ENCODE measurements around the gene LEP.

Gene LEP

DNA sequence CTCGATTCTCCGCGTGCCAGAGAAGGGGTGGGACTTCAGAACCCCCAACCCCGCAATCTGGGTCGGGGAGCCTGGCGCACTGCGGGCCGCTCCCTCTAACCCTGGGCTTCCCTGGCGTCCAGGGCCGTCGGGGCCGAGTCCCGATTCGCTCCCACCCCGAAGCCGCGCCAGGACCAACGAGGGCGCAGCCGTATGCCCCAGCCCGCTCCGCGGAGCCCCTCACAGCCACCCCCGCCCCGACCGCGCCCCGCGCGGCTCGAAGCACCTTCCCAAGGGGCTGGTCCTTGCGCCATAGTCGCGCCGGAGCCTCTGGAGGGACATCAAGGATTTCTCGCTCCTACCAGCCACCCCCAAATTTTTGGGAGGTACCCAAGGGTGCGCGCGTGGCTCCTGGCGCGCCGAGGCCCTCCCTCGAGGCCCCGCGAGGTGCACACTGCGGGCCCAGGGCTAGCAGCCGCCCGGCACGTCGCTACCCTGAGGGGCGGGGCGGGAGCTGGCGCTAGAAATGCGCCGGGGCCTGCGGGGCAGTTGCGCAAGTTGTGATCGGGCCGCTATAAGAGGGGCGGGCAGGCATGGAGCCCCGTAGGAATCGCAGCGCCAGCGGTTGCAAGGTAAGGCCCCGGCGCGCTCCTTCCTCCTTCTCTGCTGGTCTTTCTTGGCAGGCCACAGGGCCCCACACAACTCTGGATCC, at the start of gene LEP:
TSS of gene LEP (plus strand) at position 583 of the 691 bp plus-strand sequence. CDS start 10,741 bp downstream, outside the sequence.
- no peak for DNase-seq

DNA sequence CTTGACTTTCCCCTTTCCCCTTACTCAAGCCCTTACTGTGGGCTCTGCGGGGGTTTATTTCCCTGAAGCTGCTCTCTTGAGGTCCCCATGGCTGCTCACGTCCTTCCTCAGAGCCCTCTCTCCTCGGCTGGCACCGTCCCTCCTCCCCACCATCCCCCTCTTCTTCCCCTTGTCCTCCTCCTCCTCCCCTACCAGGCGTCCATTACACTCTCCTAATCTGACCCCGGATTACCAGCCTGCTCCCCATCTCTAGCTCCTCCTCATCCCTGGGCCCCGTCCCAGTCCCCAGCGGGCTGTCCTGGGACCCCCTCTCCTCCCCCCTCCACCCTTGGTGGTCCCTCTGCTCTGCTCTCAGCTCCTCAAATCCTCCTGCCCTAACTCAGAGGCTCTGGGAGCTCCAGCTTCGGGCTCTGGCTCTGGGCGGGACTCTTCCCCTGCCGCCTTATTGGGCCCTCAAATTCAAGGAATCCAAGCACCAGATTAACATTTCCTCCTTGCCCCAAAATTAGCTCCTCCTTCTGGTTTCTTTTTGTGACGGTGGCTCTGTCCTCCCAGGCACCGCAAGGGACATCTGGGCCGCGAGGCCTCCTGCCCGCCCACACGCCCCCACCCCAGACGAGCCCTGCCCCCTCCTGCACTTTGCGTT, 48.5 kb upstream of the LEP start:
- no peak for DNase-seq

DNA sequence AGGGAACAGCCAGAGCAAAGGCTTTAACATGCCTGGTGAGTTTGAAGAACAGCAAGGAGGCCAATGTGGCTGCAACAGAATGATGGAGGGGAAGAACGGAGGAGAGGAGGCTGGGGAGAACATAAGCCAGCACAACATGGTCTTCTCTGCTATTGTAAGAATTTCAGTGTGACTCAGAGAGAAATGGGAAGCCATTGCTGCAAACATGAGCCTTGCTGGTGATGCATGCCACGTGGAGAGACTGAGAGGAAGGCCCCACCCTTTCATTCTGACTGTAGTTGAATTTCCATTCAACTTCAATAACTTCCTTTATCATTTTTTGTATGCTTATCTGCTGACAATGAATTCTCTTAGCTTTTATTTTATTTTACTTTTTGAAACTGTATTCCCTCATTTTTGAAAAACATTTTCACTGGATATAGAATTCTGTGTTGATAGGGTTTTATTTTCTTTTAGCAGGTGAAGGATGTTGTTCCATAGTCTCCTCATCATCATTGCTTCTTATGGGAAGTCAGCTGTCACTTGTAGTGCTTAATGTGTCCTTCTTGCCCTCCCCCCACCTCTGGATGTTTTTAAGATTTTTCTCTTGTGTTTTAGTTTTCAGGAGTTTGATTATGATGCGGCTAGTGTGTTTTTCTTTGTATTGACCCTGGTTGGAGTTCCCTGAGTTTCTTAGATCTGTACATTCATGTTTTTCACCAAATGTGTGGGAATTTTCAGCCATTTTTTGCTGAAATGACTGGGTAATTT, 46.4 kb upstream of the LEP start:
- no peak for DNase-seq

DNA sequence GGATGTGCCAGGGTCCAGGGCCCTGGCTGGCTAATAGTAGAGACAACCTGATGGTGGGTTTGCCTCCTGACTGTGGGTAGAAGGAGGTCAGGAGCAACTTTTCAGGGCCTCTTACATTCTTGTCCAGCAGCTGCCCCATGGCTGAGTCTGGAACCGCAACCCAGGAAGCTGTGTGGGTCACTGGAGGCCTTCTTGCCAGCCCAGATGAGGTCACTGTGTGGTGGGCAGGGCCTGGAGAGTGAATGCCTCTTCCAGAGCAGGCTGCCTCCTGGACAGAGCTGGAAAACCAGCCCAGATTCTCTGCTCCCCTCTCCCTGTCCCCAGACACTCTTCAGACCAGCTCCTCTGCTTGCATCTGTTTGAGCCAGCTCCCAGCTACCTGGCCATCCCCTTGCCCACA, 43.5 kb upstream of the LEP start:
- DNase-seq = no peak

DNA sequence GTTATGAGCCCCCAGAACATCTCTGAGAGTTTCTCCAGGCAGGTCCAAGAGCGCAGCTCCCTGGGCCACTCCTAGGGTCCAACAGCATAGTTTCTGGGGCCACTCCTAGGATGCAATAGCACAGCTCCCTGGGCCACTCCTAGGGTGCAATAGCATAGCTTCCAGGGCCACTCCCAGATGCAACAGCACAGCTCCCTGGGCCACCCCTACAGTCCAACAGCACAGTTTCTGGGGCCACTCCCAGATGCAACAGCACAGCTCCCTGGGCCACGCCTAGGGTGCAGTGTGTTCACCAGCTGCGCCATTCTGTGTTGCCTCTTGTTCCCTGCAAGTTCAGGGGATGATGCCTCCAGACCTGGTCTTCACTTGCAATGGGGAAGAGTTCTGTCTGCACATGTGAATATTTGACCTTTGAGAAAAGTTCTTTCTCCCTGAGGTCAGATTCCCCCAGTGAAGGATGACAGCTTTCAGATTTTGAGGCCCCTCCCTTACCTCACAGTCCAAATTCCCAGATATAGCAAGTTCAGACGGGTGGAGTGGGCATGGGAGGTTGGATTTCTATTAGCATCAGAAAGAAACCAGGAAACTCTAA, 43.0 kb upstream of the LEP start:
- DNase-seq = no peak

DNA sequence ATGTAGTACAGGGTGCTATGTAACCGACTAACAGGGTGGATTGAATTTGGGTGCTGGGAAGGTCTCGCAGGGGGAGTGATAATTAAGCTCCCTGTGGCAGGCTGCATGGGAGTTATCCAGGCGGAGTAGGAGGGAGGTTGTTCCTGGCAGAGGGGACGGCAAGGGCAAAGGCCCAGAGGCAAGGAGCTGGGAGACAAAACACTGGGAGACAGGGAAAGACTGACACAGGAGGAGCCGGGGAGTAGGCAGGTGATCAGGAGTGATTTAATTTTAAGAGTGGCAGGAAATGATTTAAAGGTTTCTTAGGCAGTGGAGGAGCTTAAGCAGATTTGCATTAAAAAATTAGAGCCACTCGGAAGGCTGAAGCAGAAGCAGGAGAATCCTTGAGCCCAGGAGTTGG, 40.7 kb upstream of the LEP start:
- no peak for DNase-seq

DNA sequence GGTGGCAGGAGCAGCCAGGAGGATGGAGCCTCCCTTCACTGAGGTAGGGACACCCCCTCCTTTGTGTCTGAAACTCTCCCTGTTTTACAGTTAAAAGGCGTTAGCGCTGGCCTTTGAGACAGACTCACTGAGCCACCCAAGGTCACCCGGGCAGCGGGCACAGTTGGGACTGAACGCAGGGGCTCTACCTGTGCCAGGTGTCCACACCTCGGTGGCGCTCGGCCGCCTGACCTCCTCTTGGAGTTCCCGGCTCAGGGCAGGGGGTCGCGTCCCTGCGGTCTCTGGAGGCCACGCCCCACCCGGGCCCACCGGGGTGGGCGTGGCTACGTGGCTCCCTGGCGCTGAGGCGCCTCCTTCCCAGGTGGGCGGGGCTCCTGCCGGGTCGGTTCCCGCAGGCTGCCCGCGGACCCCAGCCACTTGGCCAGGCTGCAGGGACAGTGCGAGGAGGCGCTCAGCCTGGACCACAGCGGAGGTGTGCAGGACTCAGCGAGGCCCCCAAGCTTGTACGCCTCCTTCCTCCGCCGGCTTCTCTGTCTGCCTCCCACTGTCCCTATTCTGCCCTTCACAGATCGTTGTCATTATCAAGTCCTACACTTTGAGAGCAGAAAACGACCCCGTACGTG, 39.9 kb upstream of the LEP start:
- DNase-seq = no peak

DNA sequence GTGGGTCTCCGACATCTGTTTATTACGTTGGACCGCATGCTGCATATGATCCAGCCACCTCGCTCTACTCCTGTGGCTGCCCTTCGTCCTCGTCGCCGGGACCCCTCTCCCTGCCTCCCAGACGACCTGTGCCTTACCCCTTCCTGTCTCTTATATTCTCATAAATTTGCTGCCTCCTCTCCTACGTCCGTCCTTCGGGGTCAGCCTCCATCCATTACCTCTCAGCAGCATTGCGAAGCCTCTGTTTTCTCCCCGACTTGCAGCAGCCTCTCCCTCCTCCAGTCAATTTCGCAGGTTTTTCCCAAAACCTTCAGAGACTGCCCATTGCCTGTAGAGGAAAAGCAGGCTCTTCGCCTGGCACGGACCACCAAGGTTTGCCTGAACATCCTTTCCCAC, 39.4 kb upstream of the LEP start:
- no peak for DNase-seq

DNA sequence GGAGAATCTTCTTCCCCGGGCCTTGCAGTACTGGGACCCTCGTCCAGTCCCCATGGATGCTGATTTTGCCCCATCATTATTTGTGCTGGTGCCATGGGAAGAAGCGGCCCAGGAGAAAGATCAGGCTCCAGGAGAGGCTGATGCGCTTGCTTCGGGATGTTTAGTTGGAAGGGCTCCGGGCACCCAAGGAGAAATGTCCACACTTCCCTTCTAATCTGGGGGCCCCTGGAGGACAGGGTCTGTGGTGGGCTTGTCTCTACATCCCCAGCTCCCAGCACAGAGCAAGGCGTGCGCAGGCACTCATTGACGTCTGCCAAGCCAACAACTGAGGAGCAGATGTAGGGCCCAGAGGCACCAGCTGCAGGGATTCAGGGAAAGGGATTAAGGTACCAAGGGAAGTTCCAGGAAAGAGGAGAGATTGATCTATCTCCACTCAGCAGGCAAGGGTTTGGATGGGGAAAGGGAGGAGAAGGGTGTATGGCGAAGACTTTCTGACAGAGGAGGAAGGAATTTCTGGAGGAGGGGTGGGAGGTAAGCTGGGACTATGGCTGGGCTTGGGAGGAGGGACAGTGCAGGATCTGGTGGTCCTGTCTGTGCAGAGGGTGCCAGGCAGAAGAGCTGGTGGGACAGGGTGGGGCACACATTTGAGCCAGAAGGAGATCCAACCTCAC, 38.7 kb upstream of the LEP start:
- DNase-seq = no peak

DNA sequence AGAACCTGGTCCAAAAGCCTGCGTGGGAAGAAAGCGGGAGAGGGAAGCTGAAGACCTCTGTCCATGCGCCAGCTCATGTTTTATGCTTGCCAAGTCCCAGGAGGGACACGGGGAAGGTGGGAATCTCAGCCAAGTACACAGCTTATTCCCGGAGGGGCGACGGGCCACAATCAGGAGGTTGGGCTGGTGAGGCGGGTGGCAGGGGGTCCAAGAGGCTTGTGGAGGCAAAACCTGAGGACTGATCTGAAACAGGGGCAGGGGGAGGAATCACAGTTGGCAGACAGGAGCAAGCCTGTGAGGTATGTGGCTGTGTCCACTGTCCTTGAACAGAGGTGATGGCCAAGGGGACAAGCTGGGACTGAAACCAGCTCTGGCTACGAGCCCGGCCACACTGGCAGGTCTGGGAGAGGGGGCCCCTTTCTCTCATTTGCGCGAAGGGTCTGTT, 38.0 kb upstream of the LEP start:
- DNase-seq = no peak

DNA sequence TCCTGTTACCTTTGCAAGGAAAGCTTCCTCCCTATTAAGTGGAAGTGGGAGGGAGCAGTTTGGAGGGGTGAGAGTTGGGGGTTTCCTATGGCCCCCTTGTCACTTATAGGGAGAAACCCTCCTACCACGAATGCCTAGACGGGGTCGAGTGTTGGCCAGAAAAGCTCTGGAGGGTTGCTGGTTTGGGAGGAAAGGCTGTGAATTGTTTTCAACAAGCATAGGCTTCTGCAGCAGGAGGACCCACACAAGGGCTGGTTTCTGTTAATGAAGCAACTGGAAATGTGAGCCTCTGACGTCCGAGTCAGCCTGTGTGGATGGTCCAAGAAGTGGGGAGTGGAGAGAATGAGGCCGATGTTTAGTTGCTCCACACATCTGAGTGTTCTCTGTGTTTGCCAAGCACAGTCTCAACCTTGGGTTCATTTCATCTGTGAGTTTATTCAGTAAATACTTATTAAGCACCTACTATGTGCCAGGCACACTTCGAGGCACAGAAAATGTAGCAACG, 37.3 kb upstream of the LEP start:
- no peak for DNase-seq

DNA sequence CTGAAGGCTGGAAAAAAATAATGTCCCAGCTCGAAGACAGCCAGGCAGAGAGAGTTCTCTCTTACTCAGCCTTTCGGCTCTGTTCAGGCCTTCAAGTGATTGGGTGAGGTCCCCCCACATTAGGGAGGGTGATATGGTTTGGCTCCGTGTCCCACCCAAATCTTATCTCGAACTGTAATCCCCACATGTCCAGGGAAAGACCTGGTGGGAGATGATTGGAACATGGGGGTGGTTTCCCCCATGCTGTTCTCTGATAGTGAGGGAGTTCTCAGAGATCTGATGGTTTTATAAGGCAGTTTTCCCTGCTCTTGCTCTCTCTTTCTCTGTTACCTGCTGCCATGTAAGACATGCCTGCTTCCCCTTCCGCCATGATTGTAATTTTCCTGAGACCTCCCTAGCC, 36.6 kb upstream of the LEP start:
- DNase-seq = no peak

DNA sequence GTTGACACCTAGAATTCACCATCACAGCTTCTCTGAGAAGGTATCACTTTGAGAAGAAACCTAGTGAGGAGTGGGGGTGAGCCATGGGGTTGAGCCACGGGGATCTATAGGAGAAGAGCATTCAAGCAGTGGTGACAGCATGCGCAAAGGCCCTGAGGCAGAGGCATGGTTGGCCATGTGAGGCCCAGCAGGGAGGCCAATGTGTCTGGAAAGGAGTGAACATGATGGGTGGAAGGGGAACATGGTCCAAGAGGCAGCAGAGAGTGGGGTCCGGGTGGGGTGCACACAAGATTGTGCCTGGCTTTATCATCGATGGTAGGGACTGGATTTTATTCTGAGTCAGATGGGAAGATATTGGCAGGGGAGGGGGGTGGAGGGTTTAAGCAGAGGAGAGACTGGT, 36.0 kb upstream of the LEP start:
- no peak for DNase-seq

DNA sequence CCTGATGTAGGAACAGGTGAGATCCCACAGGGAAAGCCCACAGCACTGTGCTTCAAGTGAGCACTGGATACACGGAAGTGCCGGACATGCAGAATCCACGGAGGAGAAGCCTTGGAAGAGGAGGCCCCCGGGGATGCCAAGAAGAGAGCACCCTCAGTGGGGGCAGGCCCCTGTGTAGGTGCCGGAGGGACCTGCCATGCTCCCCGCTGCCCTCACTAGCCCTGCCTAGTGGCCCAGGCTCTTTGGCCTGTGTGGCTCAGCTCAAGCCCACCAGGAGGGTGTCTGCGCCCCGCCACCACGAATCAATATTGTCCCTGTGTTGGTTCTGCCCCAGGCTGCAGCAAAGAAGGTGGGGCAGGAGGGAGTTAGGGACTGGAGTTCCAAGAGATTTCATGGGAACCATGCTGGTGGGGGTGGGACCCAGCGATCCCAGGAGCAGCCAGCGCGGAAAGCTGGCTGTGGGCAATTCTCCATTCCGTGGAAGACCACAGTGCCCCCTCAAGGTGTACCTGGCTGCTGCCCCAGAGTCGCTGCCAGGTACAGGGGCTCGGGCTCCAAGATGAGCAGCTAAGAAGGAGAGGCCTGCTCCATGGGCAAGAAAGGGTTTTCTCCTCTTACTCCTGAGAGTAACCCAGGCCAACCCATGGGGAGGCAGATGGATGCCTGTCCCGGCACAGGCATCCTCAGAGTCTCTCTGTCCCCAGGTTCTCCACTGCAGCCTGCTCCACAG, 34.9 kb upstream of the LEP start:
- no peak for DNase-seq

DNA sequence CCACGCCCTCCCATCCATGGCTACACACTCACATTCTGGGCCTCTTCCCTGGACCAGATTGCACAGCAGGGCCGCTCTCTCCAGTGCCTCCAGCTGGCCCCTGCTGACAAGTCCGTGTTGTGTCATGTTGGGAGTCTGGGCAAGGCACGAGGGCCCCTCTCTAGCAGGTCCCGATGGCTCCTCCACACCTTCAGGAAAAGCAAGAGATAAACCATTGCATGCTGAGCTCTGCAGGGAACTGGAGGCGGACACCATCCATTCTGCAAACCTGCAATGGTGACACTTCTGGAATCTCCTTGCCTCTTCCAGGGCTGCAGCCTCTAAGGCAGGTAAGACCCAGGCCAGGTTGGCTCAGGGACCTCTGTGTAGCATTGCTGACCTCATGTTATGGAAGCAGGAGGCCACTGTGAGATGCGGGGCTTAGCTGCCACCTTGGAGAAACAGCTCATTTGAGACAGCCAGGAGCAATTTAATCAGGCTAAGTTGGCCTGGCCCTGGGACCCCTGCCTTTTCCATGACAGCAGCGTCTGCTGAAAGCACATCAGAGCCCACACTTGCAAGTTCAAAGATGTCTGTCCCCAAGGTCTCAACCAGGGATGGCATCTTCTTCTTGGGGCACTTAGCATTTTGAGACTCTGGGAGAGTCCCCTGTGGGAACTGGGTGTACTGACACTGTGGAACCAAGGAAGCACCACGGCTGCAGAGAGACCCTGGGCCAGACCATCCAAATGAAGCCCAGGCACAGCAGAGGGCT, 34.2 kb upstream of the LEP start:
- no peak for DNase-seq

DNA sequence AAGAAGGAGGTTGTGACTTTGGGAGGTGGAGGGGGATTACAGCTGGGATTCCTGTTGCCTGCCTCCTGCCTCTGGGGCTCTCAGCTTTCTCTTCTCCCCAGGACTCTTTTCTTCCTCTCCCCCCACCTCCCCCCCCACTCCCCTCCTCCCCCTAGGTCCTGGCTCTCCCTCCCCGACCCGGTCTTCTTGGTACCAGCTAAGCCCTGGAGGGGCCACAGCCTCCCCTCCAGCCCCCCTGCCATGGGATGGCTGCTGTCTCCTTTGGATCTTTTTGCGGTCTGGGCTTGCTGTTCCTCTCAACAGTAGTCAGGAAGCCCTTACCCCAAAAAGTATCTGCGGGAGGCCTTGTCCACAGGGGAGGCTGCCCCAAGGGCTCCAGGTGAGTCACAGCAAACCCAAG, 33.5 kb upstream of the LEP start:
- DNase-seq = no peak

DNA sequence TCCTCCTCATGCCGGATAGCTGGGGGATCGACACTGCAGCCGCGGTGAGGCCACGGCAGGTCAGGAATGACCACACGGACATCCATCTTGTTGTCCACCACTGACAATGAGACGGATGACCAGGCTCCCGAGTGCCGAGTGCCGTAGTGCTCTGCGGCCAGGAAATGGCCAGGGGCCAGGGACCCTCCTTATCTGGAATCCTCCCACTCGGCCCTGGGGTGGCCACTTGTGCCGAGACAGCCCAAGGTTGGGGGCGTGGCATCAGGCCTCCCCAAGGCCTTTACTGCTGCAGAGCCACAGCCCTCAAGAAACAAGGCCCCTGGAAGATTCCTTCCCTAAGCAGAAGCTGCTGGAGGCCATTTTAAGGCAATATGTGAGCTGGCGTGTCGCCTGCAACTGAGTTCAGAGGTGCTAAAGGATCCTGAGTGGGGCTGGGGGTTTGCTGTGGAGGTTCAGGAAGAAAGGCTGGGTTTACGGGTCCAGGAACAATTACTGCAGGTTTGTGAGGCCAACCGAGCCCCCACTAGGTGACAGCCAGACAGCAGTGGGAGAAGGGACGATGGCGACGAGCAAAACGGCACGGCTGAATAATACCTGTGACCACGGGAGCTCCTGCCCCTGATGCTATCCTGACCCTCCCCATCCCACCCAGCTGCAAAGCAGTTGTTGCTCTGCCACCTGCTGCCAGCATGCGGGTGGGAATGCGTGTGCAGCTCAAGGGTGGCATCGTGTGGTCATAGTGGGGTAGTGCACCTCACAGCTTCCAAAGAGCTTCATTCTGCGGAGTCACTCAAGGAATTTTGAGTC, 31.6 kb upstream of the LEP start:
- no peak for DNase-seq

DNA sequence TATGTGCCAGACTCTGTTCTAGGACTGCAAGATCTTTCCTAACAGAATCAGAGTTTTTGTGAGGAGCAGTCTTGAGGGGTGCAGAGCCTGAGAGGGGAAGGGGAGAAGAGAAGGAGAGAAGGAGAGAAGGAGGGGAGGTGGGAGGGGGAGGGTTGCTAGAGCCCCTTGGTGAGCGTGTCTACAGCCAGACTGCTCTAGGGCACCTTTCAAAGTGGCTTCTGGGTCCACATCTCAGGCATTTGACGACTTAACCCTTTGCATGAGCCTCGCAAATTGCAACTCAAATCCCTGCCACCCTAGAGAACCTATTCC, 31.1 kb upstream of the LEP start:
- DNase-seq = no peak

DNA sequence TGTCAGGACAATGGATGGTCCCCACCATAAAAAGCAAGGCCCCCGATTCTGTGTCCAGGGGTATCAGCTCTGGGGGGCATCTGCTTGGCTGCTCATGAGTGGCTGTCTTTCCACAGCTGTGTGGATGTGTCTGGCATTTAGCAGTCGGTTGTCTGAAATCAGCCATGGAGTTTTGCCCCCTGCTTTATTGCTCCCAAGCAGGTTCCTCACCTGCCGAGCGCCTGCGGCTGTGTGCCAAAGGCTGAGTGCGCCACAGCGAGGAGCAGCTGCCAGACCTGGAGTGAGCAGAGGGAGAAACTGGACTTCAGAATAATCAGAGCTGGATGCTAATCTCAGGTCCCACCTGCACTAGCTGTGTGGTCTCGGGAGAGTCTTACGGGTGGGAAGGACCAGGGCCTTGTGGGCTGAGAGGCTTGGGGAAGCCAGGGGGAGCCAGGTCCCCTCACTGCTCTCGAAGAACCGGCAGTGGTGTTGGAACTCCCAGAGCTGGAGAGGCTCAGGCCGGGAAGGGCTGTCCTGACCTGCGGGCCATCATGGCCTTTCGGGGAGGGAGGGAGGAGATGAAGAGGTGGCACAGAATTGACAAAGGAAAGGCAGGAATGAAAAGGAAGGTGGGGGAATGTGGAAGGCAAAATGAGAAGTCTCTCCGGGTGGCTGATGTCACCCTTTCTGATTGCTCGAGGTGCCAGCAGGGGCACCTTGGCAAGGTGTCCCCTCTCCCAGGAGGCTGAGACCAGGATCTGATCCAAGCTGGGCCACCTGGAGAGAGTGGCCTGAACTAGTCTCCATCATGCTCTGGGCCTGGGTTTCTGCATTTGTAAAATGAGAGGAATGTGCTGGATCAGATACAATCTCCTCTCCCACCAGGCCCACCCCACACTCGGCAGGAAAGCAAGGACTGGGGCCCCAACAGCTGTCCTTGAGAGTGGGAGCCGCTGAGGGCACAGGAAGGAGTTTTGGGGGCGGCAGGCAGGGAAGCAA, 30.2 kb upstream of the LEP start:
- DNase-seq = no peak

Measured in cortex of kidney (tissue), 1 donor.